MV-4-11 (cell line): ENCODE results near the gene FCN2.
A peak's percentile ranks its signal among the peaks of the same experiment; 100 is the strongest.

Experiments used
- DNase-seq: peaks from one replicate; lab custom pipeline; 2025; lab: John Stamatoyannopoulos, UW

The FCN2 gene

GRCh38 chr9:134869554-134870300 is 10.9 kb upstream of the FCN2 start:
- DNase-seq = no peak

GRCh38 chr9:134870301-134870694 is 10.3 kb upstream of the FCN2 start:
- no peak for DNase-seq

- no peak for DNase-seq
These were observed 9.6 kb upstream of the FCN2 start for GRCh38 chr9:134870746-134871662.

DNA sequence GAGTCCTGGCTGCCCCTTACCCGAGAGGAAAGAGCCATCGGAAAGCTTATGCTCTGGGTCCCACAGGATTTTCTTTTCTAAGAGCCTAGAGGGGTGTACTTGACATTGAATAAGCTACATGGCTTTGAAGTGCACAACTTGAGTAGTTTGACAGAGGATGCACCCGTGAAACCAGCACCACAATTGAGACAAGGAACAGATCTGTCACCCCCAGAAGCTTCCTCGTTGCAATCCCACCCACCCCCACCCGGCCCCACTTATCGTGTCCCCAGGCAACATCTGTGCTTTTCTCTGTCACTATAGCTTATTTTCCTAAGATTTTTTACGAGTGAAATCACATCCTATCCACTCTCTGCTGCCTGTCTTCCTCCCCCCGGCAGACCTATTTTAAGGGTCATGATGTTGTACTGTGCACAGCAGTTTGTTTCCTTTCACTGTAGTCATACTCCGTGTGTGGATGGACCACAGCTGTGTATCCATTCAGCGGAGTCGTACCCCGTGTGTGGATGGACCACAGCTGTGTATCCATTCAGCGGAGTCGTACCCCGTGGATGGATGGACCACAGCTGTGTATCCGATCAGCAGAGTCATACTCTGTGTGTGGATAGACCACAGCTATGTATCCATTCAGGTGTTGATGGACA is 8.8 kb upstream of the FCN2 start:
- DNase-seq = no peak

GRCh38 chr9:134872482-134873231 is 8.0 kb upstream of the FCN2 start:
- no peak for DNase-seq

GRCh38 chr9:134875371-134875770 is 5.2 kb upstream of the FCN2 start:
- DNase-seq = peak; percentile 40

DNA sequence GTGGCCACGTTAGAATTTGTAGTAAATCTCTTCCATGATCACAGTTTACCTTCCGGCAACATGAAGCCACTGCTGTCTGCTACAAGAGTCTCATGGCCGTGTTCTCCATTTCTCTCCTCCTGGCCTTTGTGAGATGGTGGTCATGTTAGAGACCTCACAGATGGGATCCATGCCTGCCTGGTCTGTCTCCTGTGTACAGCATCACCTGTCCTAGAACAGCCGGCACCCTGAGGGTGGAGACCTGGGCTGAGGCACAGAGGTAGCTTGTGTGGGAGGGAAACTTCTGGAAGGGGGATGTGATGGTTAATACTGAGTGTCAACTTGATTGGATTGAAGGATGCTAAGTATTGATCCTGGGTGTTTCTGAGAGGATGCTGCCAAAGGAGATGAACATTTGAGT is 3.1 kb upstream of the FCN2 start:
- no peak for DNase-seq

GRCh38 chr9:134879664-134880483 is 736 bp upstream of the FCN2 start:
- no peak for DNase-seq

- no peak for DNase-seq
These were observed 682 bp downstream of the FCN2 start for GRCh38 chr9:134881313-134881670.

DNA sequence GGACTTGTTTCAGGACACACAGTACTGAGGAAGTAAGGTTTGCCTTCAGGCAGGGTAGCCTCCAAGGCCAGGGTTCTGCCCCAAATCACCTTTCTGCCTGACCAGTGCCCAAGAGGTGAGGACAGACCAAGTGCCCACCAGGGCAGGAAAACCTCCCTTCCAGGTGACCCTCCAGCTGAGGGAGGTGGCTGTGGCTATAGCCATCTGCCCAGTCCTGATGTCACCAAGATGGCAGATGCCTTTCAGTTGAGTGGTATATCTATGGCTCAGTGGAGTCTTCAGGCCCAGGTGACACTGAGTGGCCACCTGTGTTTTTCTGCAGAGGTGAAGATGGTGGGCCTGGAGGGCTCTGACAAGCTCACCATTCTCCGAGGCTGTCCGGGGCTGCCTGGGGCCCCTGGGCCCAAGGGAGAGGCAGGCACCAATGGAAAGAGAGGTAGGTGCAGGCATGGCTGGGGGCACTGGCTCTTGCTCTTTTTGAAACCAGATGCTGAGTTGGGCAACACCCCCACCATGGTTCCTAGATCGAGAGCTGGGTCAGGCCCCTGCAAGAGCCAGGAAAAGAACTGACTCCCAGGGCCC is 1.7 kb downstream of the FCN2 start:
- DNase-seq = no peak

GRCh38 chr9:134883040-134883782 is 2.6 kb downstream of the FCN2 start:
- DNase-seq = no peak

DNA sequence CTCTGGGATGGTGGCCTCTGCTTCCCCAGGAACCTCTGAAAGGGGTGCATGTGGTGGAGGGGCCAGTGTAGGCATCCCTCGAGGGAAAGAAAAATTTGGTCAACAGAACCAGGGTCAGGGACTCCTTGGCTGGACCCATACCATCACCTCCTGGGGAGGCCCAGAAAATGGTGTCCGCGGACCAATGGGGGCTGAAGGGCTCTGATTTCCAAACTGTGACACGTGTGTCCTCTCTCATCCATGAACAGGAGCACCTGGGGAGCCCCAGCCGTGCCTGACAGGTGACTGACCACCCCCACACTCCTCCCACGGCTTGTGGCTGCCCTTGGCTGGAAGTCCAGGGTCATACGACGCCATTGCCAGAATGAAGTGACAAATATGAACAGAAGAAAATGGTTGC is 3.9 kb downstream of the FCN2 start:
- no peak for DNase-seq

GRCh38 chr9:134885001-134885678 is 4.5 kb downstream of the FCN2 start:
- no peak for DNase-seq

GRCh38 chr9:134885679-134886412 is 5.2 kb downstream of the FCN2 start:
- DNase-seq = no peak

GRCh38 chr9:134886413-134886913 is 5.9 kb downstream of the FCN2 start:
- DNase-seq = no peak

GRCh38 chr9:134887219-134887618 is 6.6 kb downstream of the FCN2 start:
- DNase-seq = no peak

DNA sequence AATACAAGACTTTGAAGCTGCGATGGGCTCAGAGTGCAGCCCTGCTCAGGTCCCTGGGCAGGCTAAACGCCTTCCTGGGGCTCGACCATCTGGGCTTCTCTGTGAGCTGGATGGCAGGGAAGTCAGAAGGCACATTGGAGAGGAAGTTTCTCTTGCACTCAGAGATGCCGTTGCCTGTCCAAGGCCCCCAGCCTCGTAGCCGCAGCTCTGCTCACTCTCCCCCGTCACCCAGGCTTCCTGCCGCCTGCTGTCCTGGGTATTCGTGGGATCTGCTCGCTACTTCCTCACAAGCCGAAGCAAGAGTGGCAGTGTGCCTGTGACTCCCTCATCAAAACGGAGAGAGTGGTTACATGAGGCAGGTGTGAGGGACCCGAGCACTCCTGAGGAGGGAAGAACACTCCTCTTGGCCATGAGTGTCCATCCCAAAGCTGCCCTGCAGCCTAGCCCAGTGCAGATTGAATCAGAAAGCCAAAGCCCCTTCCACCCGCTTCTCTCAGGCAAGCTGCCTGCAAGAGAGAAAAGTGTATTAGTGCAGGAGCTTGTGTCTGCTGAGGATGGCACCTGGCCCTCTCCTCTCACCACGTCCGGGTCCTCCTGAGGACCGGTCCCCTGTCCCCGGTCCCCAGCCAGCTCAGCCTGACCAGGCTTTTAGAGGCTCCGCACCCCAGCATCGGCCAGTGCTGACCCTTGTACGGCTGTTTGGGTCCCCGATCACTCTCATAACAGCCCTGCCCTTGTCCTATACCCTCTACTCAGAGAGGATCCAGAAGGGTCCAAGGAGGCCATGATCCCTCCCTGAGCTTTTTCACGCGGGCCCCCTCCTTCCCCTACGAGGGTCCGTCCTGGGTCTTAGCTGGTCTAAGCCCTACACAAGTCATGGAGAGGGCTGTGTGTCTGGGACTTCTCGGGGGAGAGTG is 7.3 kb downstream of the FCN2 start:
- DNase-seq = no peak
